IMR-90 (cell line): ENCODE measurements around the gene NOG.

Experiments
- BHLHE40 ChIP-seq: fragments of 150-350 bp; IDR thresholded peaks from 2 replicates; pipeline ENCODE4 v1.6.1; 2016; ENCODE audit warnings: mild to moderate bottlenecking, low read depth, low read length
- POLR2A ChIP-seq: IDR thresholded peaks from 2 replicates; pipeline ENCODE4 v1.6.1; 2012; ENCODE audit warnings: mild to moderate bottlenecking, low read depth, low read length
- TF ChIP-seq, protein P1 (sequence below): conservative IDR thresholded peaks from 2 replicates; pipeline ENCODE4 v1.5.1; 2012; ENCODE audit warnings: mild to moderate bottlenecking, low read depth, low read length, improper control_type of control experiment
- TF ChIP-seq, protein P2 (sequence below): fragments of 150-350 bp; IDR thresholded peaks from 2 replicates; pipeline ENCODE4 v1.6.1; 2016; ENCODE audit warnings: low read depth, mild to moderate bottlenecking, low read length, moderate library complexity, borderline replicate concordance

DNA sequence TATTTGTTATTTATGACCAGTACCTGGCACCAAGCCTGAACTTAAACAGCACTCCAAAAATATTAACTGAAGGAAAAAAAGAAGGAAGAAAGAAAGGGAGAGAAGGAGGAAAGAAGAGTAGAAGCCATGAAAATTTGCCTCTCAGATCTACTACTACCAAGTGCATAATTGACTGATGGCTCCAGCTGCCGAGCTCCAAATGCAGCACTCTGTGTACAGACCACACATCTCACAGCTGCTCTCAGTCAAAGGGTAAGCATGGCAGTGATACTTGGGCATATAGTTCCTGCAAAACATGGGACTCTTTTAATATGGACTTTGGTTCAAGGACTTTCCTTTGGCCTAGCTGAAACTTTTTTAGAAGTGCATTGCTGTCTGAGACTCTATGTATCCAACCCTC is 44.0 kb upstream of the NOG start:
- TF ChIP-seq, protein P1, sequence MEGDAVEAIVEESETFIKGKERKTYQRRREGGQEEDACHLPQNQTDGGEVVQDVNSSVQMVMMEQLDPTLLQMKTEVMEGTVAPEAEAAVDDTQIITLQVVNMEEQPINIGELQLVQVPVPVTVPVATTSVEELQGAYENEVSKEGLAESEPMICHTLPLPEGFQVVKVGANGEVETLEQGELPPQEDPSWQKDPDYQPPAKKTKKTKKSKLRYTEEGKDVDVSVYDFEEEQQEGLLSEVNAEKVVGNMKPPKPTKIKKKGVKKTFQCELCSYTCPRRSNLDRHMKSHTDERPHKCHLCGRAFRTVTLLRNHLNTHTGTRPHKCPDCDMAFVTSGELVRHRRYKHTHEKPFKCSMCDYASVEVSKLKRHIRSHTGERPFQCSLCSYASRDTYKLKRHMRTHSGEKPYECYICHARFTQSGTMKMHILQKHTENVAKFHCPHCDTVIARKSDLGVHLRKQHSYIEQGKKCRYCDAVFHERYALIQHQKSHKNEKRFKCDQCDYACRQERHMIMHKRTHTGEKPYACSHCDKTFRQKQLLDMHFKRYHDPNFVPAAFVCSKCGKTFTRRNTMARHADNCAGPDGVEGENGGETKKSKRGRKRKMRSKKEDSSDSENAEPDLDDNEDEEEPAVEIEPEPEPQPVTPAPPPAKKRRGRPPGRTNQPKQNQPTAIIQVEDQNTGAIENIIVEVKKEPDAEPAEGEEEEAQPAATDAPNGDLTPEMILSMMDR, result no peak
- TF ChIP-seq, protein P2, sequence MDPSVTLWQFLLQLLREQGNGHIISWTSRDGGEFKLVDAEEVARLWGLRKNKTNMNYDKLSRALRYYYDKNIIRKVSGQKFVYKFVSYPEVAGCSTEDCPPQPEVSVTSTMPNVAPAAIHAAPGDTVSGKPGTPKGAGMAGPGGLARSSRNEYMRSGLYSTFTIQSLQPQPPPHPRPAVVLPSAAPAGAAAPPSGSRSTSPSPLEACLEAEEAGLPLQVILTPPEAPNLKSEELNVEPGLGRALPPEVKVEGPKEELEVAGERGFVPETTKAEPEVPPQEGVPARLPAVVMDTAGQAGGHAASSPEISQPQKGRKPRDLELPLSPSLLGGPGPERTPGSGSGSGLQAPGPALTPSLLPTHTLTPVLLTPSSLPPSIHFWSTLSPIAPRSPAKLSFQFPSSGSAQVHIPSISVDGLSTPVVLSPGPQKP, result no peak
- no peak for TF ChIP-seq POLR2A
- no peak for TF ChIP-seq BHLHE40
